ENCODE measurements around the gene SGCA. TPM values are rescaled to one million over a fixed set of nuclear protein-coding genes. Genes with fewer than 3 reads are reported as not detected.
A peak's percentile ranks its signal among the peaks of the same experiment; 100 is the strongest.

SGCA gene
- total RNA-seq, 1 donor: not detected

- no peak for TF ChIP-seq CTCF (IDR thresholded peaks at IDR 0.05; ENCODE audit: extremely low read depth, low read depth, low read length)
- Histone ChIP-seq H3K79me2 (ENCODE audit: insufficient read depth, low read length) (peaks cover 5% of the 10 kb centered on the region), H3K4me1 (ENCODE audit: insufficient read depth, low read length) (peaks cover 44% of the 10 kb centered on the region), H2AFZ (ENCODE audit: low read length) (peak overlapping the region; percentile 82), H3K27me3 (ENCODE audit: insufficient read depth, low read length) (no peaks in the 10 kb centered on the region), H4K20me1 (ENCODE audit: insufficient read depth, low read length) (no peaks in the 10 kb centered on the region), H3K36me3 (ENCODE audit: insufficient read depth, low read length) (no peaks in the 10 kb centered on the region), H3K9me3 (ENCODE audit: low read depth, low read length) (no peaks in the 10 kb centered on the region), H3K27ac (ENCODE audit: low read depth, low read length) (peak overlapping the region; percentile 80), H3K4me2 (ENCODE audit: insufficient read depth, low read length) (peak overlapping the region; percentile 62), H3K4me3 (ENCODE audit: insufficient read depth, low read length) (peak overlapping the region; percentile 20)
- DNase-seq (ENCODE audit: insufficient read length, low spot score, missing footprints): peak; percentile 92
Observed at GRCh38 chr17:50155115-50155819, 10.5 kb upstream of the SGCA start.

GRCh38 chr17:50157891-50158290, 7.9 kb upstream of the SGCA start:
- Histone ChIP-seq H3K27ac (ENCODE audit: low read depth, low read length) (no peak overlapping the region), H3K4me1 (ENCODE audit: insufficient read depth, low read length) (peaks cover 38% of the 10 kb centered on the region), H3K79me2 (ENCODE audit: insufficient read depth, low read length) (no peaks in the 10 kb centered on the region), H3K27me3 (ENCODE audit: insufficient read depth, low read length) (no peaks in the 10 kb centered on the region), H4K20me1 (ENCODE audit: insufficient read depth, low read length) (no peaks in the 10 kb centered on the region), H3K9me3 (ENCODE audit: low read depth, low read length) (no peaks in the 10 kb centered on the region), H3K36me3 (ENCODE audit: insufficient read depth, low read length) (no peaks in the 10 kb centered on the region), H2AFZ (ENCODE audit: low read length) (no peak overlapping the region), H3K4me3 (ENCODE audit: insufficient read depth, low read length) (no peak overlapping the region), H3K4me2 (ENCODE audit: insufficient read depth, low read length) (no peak overlapping the region)
- TF ChIP-seq CTCF (IDR thresholded peaks at IDR 0.05; ENCODE audit: extremely low read depth, low read depth, low read length): no peak
- DNase-seq (ENCODE audit: insufficient read length, low spot score, missing footprints): peak; percentile 5

GRCh38 chr17:50161023-50161910, 4.5 kb upstream of the SGCA start:
- H4K20me1 ChIP-seq (ENCODE audit: insufficient read depth, low read length): no peaks in the 10 kb centered on the region
- H3K4me1 ChIP-seq (ENCODE audit: insufficient read depth, low read length): peaks cover 11% of the 10 kb centered on the region
- H2AFZ ChIP-seq (ENCODE audit: low read length): peak overlapping the region; percentile 95
- peak overlapping the region; percentile 83 for H3K4me3 ChIP-seq (ENCODE audit: insufficient read depth, low read length)
- peak; percentile 93 for TF ChIP-seq CTCF (IDR thresholded peaks at IDR 0.05; ENCODE audit: extremely low read depth, low read depth, low read length)
- peak; percentile 100 for DNase-seq (ENCODE audit: insufficient read length, low spot score, missing footprints)
- no peaks in the 10 kb centered on the region for H3K9me3 ChIP-seq (ENCODE audit: low read depth, low read length)
- H3K4me2 ChIP-seq (ENCODE audit: insufficient read depth, low read length): peak overlapping the region; percentile 100
- H3K27me3 ChIP-seq (ENCODE audit: insufficient read depth, low read length): no peaks in the 10 kb centered on the region
- H3K27ac ChIP-seq (ENCODE audit: low read depth, low read length): peak overlapping the region; percentile 56
- no peaks in the 10 kb centered on the region for H3K36me3 ChIP-seq (ENCODE audit: insufficient read depth, low read length)
- no peaks in the 10 kb centered on the region for H3K79me2 ChIP-seq (ENCODE audit: insufficient read depth, low read length)

- Histone ChIP-seq H3K27ac (ENCODE audit: low read depth, low read length) (no peak overlapping the region), H3K27me3 (ENCODE audit: insufficient read depth, low read length) (no peaks in the 10 kb centered on the region), H3K36me3 (ENCODE audit: insufficient read depth, low read length) (no peaks in the 10 kb centered on the region), H4K20me1 (ENCODE audit: insufficient read depth, low read length) (no peaks in the 10 kb centered on the region), H3K4me1 (ENCODE audit: insufficient read depth, low read length) (peaks cover 11% of the 10 kb centered on the region), H3K4me3 (ENCODE audit: insufficient read depth, low read length) (peak overlapping the region; percentile 83), H3K9me3 (ENCODE audit: low read depth, low read length) (no peaks in the 10 kb centered on the region), H3K4me2 (ENCODE audit: insufficient read depth, low read length) (peak overlapping the region; percentile 100), H2AFZ (ENCODE audit: low read length) (peak overlapping the region; percentile 93), H3K79me2 (ENCODE audit: insufficient read depth, low read length) (no peaks in the 10 kb centered on the region)
- no peak for DNase-seq (ENCODE audit: insufficient read length, low spot score, missing footprints)
- no peak for TF ChIP-seq CTCF (IDR thresholded peaks at IDR 0.05; ENCODE audit: extremely low read depth, low read depth, low read length)
Observed at GRCh38 chr17:50161911-50162288, 3.9 kb upstream of the SGCA start.

Data from osteoblast (primary cell).